ENCODE data around the gene CD59.

DNA sequence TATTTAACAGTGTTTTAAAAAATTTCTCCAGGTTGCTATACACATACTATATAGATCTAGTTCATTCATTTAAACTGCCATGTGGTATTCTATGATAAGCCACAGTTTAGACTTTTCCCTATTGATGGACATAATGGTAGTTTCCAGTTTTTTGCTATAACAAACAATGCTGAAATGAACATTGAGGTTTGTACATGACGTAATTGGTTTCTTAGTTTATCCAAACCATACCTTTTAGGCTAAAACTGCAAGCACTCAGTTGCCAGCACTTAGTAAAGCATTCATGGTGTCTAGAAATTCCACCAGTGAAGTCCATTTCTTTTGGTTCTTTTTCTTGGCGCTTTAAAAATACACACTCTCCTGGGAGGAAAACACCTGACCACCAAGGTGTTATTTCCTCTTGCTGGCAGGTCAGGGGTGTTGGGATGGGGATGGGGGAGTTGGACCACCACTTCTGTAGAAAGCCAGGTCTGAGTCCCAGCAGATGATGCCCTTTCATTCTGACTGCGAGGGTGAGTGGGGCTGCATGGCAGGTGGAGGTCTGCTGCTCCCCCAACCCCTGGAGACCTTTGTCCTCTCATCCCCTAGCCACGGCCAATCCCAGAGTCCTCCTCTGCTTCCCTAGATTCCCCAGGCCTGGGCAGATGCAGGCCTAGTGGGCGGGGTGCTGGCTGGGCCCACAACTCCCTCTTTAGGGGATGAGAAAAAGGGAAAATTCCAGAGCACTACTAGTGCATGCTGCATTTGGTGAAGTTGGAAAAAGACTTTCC, 76.7 kb downstream of the CD59 start:
- no peak for TF ChIP-seq POLR2AphosphoS5 (IDR thresholded peaks at IDR 0.05)
- TF ChIP-seq, protein P1, sequence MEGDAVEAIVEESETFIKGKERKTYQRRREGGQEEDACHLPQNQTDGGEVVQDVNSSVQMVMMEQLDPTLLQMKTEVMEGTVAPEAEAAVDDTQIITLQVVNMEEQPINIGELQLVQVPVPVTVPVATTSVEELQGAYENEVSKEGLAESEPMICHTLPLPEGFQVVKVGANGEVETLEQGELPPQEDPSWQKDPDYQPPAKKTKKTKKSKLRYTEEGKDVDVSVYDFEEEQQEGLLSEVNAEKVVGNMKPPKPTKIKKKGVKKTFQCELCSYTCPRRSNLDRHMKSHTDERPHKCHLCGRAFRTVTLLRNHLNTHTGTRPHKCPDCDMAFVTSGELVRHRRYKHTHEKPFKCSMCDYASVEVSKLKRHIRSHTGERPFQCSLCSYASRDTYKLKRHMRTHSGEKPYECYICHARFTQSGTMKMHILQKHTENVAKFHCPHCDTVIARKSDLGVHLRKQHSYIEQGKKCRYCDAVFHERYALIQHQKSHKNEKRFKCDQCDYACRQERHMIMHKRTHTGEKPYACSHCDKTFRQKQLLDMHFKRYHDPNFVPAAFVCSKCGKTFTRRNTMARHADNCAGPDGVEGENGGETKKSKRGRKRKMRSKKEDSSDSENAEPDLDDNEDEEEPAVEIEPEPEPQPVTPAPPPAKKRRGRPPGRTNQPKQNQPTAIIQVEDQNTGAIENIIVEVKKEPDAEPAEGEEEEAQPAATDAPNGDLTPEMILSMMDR (IDR thresholded peaks at IDR 0.05) = no peak
- TF ChIP-seq POLR2A (IDR thresholded peaks at IDR 0.05) = no peak
